Gastroesophageal sphincter (tissue), 4 donors: ENCODE data around the gene ISG15. TPM values are rescaled to one million over a fixed set of nuclear protein-coding genes. Genes with fewer than 3 reads are reported as not detected.
"Not testable (repeated sequence)": the region's sequence is repeated elsewhere in the genome, so short reads cannot be mapped to it uniquely, and the experiment has no call there.

Experiments
- ATAC-seq: fragments of 150-250 bp; one replicate; pipeline ENCODE4 v1.9.1; 2016; ENCODE audit warnings: mild to moderate bottlenecking, moderate library complexity
- H3K27ac ChIP-seq, 4 donors: fragments of 200-600 bp; sonication (generic) in 3 of 4; 1 replicate in 3 of 4; 2 replicates in 1 of 4; pipeline ENCODE4 v1.5.1; 2016 to 2019
- H3K27me3 ChIP-seq: fragments of 200-600 bp; sonication (generic); one replicate; pipeline ENCODE4 v1.5.1; 2019
- H3K36me3 ChIP-seq, 2 donors: fragments of 200-600 bp; sonication (generic); one replicate each; pipeline ENCODE4 v1.5.1; 2019; ENCODE audit warnings: control low read depth in 1 of 2
- H3K4me1 ChIP-seq, 3 donors: fragments of 200-600 bp; sonication (generic); 1 replicate in 2 of 3; 2 replicates in 1 of 3; pipeline ENCODE4 v1.5.1; 2016 to 2019; ENCODE audit warnings: control low read depth in 2 of 3
- H3K4me3 ChIP-seq, 2 donors: fragments of 200-600 bp; sonication (generic); one replicate each; pipeline ENCODE4 v1.5.1; 2019; ENCODE audit warnings: mild to moderate bottlenecking in 1 of 2, moderate library complexity in 1 of 2
- H3K9me3 ChIP-seq, 3 donors: fragments of 200-600 bp; sonication (generic); one replicate each; pipeline ENCODE4 v1.5.1; 2017 to 2019; ENCODE audit warnings: control low read depth in 2 of 3
- EP300 ChIP-seq: sonication (generic); formaldehyde crosslinking; IDR thresholded peaks from one replicate; pipeline ENCODE4 v1.6.1; 2017; ENCODE audit warnings: antibody characterized with exemption, mild to moderate bottlenecking
- POLR2A ChIP-seq, 2 donors: fragments of 450-650 bp; IDR thresholded peaks; one replicate each; pipeline ENCODE4 v1.6.1; 2017; ENCODE audit warnings: antibody characterized with exemption in 2 of 2, mild to moderate bottlenecking in 2 of 2, moderate library complexity in 1 of 2
- POLR2AphosphoS5 ChIP-seq: sonication (generic); formaldehyde crosslinking; IDR thresholded peaks from one replicate; pipeline ENCODE4 v1.6.1; 2017; ENCODE audit warnings: antibody characterized with exemption
- WGBS, 2 donors: methylation state at CpG; one replicate each; pipeline ENCODE4 v1.1.5; 2018; ENCODE audit warnings: low coverage in 1 of 2; 5-methylcytosine and 5-hydroxymethylcytosine counted together
- total RNA-seq, 4 donors: library from RNA; depleted of rRNA; stranded (reverse); fragments of >200 nt; gene quantifications; one replicate each; pipeline ENCODE4 v1.1.0, GENCODE V29; 2016
- TF ChIP-seq, protein P1 (sequence below), 4 experiments: fragments of 200-600 bp in 2 of 4; fragments of 450-650 bp in 2 of 4; sonication (generic) in 1 of 4; IDR thresholded peaks; one replicate each; pipeline ENCODE4 v1.5.1; 2017 to 2019; ENCODE audit warnings: antibody characterized with exemption in 4 of 4, mild to moderate bottlenecking in 2 of 4, moderate library complexity in 2 of 4

The ISG15 gene
- total RNA-seq, 4 donors from 2014 or later, result 26.9 to 56.2 (median 45.9) TPM

GRCh38 chr1:1004780-1005697 lies 8.3 kb upstream of the ISG15 start:
- H3K4me1 ChIP-seq, result peaks cover 0 to 42% (median 13%) of the 10 kb centered on the region in 3 donors
- H3K9me3 ChIP-seq, result no peaks in the 10 kb centered on the region
- H3K4me3 ChIP-seq, result no peak overlapping the region
- ATAC-seq, result no peak
- no peak overlapping the region for H3K27ac ChIP-seq
- peaks cover 19% of the 10 kb centered on the region for H3K27me3 ChIP-seq
- WGBS, 2 donors, result 25 to 68% methylated on average over 4 to 15 of the region's 21 CpGs
- peaks cover 0 to 3% of the 10 kb centered on the region in 2 donors for H3K36me3 ChIP-seq
- TF ChIP-seq POLR2A (IDR thresholded peaks at IDR 0.05), result no peak
- TF ChIP-seq, protein P1, sequence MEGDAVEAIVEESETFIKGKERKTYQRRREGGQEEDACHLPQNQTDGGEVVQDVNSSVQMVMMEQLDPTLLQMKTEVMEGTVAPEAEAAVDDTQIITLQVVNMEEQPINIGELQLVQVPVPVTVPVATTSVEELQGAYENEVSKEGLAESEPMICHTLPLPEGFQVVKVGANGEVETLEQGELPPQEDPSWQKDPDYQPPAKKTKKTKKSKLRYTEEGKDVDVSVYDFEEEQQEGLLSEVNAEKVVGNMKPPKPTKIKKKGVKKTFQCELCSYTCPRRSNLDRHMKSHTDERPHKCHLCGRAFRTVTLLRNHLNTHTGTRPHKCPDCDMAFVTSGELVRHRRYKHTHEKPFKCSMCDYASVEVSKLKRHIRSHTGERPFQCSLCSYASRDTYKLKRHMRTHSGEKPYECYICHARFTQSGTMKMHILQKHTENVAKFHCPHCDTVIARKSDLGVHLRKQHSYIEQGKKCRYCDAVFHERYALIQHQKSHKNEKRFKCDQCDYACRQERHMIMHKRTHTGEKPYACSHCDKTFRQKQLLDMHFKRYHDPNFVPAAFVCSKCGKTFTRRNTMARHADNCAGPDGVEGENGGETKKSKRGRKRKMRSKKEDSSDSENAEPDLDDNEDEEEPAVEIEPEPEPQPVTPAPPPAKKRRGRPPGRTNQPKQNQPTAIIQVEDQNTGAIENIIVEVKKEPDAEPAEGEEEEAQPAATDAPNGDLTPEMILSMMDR (IDR thresholded peaks at IDR 0.05), result no peak
- TF ChIP-seq POLR2AphosphoS5, result no peak
- no peak for TF ChIP-seq EP300

DNA sequence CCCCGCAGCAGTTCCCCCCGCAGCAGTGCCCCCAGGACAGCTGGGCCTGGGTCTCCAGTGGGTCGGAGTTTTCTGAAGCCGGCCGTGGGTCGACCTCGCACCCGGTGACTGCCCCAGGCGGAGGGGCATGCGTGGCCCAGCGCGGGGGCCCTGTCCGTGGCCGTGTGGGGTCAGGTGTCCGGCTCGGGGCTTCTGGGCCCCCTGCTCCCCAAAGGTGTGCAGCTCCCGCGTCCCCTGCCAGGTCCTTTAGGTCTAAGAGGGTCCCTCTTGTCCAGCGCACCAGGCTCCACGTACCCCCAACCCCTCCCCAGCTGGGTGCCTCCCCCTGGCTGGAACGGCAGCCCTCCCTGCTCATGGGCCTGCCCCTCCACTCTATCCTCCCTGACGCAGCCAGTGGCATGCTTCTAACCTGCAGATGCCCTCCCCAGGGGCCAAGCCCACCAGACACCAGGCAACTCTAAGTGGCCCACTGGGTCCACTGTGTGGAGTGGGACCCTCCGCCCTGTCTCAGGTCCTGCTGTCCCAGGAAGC lies 7.5 kb upstream of the ISG15 start:
- no CpG with 5 or more reads among the region's 23 CpGs for WGBS, 2 donors
- Histone ChIP-seq H3K27me3 (peaks cover 15% of the 10 kb centered on the region), H3K4me3 (no peak overlapping the region), H3K36me3 (peaks cover 0 to 3% of the 10 kb centered on the region in 2 donors), H3K9me3 (no peaks in the 10 kb centered on the region), H3K4me1 (peaks cover 0 to 34% (median 13%) of the 10 kb centered on the region in 3 donors), H3K27ac (no peak overlapping the region)
- TF ChIP-seq POLR2AphosphoS5 (no peak), EP300 (no peak), POLR2A (IDR thresholded peaks at IDR 0.05) (no peak)
- TF ChIP-seq, protein P1 (IDR thresholded peaks at IDR 0.05), result no peak
- no peak for ATAC-seq

GRCh38 chr1:1006305-1007159 lies 6.8 kb upstream of the ISG15 start:
- TF ChIP-seq POLR2A (IDR thresholded peaks at IDR 0.05), result no peak
- TF ChIP-seq, protein P1 (IDR thresholded peaks at IDR 0.05), result no peak
- TF ChIP-seq POLR2AphosphoS5, result no peak
- TF ChIP-seq EP300, result no peak
- Histone ChIP-seq H3K9me3 (no peaks in the 10 kb centered on the region), H3K36me3 (peaks cover 0 to 3% of the 10 kb centered on the region in 2 donors), H3K4me1 (peaks cover 0 to 27% (median 10%) of the 10 kb centered on the region in 3 donors), H3K27ac (no peak overlapping the region), H3K4me3 (no peak overlapping the region), H3K27me3 (peaks cover 10% of the 10 kb centered on the region)
- 85 to 86% methylated on average over 5 to 13 of the region's 37 CpGs for WGBS, 2 donors
- no peak for ATAC-seq

DNA sequence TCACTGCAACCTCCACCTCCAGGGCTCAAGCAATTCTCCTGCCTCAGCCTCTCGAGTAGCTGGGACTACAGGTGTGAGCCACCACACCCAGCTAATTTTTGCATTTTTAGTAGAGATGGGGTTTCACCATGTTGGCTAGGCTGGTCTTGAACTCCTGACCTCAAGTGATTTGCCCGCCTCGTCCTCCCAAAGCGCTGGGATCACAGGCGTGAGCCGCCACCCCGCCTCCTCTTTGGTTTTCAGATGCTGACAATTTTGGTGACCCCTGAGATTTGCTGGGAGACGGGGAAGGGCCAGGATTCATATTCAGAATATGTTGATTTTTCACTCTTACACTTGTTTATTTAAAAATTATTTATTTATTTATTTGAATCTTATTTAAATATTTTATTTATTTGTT lies 3.2 kb upstream of the ISG15 start:
- not testable (repeated sequence) for H3K4me3 ChIP-seq, H3K36me3 ChIP-seq, ATAC-seq, H3K9me3 ChIP-seq, H3K27ac ChIP-seq, H3K27me3 ChIP-seq
- H3K4me1 ChIP-seq, result peaks cover 0 to 35% (median 14%) of the 10 kb centered on the region in 3 donors
- 95% methylated on average over 4 of the region's 8 CpGs; no CpG with 5 or more reads in 1 of the 2 donors for WGBS, 2 donors

DNA sequence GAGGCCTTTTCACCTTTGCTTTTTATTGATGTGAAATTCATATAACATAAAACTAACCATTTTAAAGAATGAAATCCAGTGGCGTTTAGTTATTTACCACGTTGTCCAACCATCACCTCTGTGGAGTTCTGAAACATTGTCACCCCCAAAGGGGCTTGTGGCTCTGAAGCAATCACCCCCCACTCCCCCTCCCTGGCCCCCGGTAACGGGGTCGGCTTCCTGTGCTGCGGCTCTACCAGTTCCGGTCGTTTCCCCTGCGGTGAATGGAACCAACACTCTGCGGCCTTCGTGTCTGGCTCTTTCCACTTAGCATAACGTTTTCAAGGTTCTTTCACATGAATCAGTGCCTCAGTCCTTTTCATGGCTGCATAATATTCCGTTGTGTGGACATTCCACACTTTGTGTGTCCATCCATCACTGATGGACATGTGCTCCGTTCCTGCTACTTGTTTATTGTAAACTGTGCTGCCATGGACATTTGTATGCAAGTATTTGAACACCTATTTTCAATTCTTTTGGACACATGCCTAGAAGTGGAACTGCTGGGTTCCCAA lies 1.8 kb upstream of the ISG15 start:
- no peak overlapping the region for H3K27ac ChIP-seq
- 73 to 92% methylated on average over 12 to 14 of the region's 14 CpGs for WGBS, 2 donors
- H3K4me1 ChIP-seq, result peaks cover 0 to 28% (median 8%) of the 10 kb centered on the region in 3 donors
- no peak for TF ChIP-seq POLR2AphosphoS5
- TF ChIP-seq POLR2A (IDR thresholded peaks at IDR 0.05), result no peak
- TF ChIP-seq, protein P1 (IDR thresholded peaks at IDR 0.05), result no peak
- TF ChIP-seq EP300, result no peak
- no peak for ATAC-seq
- H3K27me3 ChIP-seq, result peaks cover under 1% of the 10 kb centered on the region
- no peak overlapping the region for H3K4me3 ChIP-seq
- no peaks in the 10 kb centered on the region for H3K36me3 ChIP-seq
- no peaks in the 10 kb centered on the region for H3K9me3 ChIP-seq

DNA sequence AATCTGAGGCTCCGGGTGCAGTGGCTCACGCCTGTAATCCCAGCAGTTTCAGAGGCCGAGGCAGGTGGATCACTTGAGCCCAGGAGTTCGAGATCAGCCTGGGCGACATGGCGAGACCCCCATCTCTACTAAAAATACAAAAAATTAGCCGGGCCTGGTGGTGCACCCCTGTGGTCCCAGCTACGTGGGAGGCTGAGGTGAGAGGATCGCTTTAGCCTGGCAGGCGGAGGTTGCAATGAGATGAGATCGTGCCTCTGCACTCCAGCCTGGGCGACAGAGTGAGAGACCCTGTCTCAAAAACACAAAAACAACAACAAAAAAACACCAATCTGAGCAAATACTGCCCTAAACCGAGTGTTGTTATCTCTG lies 577 bp upstream of the ISG15 start:
- H3K36me3 ChIP-seq, ATAC-seq, H3K27me3 ChIP-seq, H3K9me3 ChIP-seq: not testable (repeated sequence)
- peak overlapping the region; percentile 47 to 93 (median 91) for H3K27ac ChIP-seq
- H3K4me3 ChIP-seq, result peak overlapping the region; percentile 57 to 75
- peaks cover 0 to 28% (median 8%) of the 10 kb centered on the region in 3 donors for H3K4me1 ChIP-seq
- WGBS, 2 donors, result 59% methylated on average over 11 of the region's 13 CpGs; no CpG with 5 or more reads in 1 of the 2 donors
